AG09319 (cell line): ENCODE data around the gene PPAT.

Experiments
- DNase-seq: peaks from one replicate; pipeline ENCODE4 v3.0.0-alpha.2; 2010; ENCODE audit warnings: low read depth; ENCODE audit errors: extremely low read depth
- TF ChIP-seq, protein P1 (sequence below): IDR thresholded peaks from 2 replicates; pipeline ENCODE4 v1.5.1; 2011; ENCODE audit warnings: low read depth, mild to moderate bottlenecking, inconsistent platforms, low read length, moderate library complexity

The PPAT gene

DNA sequence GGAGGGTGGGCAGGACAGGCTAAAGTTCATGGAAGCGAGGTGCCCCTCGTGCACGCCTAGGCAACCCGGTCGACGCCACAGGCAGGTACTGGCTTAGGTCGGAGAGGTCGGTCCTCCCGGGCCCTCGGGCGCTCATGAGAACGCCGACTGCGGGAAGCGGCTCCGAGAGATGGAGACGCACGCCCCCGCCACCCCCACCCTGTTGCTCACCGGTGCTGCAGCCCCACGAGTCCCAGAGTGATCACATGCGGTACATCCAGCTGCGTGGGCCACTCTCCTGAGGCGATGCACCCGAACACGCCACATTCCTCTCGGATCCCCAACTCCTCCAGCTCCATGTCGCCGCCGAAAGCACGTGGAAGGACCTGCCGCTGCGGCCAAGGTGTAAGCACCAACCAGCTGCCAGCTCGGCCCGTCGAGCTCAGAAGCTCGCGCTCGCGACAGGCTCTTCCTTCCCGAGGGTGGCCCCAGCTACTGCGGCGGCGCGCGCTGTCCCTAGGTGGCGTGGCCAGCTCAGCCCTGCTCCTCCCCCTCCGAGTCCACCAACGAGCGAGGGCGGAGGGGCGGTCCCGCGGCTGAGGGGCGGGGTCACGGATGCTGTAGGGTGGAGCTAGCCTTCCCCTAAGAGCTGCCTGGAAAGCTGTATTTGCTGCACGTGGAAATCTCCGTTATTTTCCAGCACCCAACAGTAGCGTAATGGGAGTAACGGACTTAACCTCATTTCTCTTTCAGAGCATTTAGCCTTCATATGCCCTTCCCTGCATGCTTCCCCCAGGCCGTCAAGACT is at the start of gene PPAT:
Gene PPAT (minus strand): TSS at position 476 of the 787 bp plus-strand sequence. CDS start 138 bp downstream, at position 338.
- DNase-seq = peak; percentile 89

DNA sequence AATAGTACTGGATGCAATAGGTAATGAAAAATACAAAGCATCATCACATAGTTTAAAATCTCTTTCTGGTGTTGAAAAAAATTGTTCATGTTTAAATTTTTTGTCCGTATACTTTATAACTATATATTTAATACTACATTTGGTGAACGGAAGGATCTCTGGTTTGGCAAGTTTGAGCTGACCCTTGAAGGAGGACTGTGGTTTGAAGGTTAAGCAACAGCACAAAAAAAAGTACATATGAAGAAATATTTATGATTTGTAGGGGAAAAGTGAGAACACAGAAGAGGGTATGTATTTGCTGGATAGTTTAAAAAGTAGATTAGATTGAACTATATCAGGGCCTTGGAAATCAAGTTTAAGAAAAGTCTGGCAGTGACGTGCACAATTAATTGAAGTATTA is 45.3 kb upstream of the PPAT start:
- no peak for DNase-seq
- TF ChIP-seq, protein P1, sequence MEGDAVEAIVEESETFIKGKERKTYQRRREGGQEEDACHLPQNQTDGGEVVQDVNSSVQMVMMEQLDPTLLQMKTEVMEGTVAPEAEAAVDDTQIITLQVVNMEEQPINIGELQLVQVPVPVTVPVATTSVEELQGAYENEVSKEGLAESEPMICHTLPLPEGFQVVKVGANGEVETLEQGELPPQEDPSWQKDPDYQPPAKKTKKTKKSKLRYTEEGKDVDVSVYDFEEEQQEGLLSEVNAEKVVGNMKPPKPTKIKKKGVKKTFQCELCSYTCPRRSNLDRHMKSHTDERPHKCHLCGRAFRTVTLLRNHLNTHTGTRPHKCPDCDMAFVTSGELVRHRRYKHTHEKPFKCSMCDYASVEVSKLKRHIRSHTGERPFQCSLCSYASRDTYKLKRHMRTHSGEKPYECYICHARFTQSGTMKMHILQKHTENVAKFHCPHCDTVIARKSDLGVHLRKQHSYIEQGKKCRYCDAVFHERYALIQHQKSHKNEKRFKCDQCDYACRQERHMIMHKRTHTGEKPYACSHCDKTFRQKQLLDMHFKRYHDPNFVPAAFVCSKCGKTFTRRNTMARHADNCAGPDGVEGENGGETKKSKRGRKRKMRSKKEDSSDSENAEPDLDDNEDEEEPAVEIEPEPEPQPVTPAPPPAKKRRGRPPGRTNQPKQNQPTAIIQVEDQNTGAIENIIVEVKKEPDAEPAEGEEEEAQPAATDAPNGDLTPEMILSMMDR = no peak

More for the DNA sequence above, at the start of gene PPAT:
- TF ChIP-seq, protein P1 = peak; percentile 10; the same call in 1 of the 2 replicates

DNA sequence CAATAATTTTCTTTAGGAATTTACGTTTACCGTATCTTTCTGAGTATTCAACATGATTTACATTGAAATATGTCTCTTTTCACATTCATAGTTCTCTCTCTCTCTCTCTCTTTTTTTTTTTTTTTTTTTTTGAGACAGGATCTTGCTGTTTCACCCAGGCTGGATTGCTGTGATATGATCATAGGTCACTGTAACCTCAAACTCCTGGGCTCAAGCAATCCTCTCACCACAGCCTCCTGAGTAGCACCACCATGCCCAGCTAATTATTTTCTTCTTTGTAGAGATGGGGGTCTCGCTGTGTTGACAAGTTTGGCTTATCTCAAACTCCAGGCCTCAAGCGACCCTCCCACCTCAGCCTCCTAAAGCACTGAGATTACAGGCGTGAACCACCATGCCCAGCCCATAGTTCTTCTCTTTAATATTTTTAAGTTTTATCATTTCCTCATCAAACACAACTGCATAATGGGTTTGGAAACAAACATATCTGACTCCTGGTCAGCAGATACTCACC is 41.8 kb upstream of the PPAT start:
- no peak for DNase-seq
- TF ChIP-seq, protein P1 = no peak

DNA sequence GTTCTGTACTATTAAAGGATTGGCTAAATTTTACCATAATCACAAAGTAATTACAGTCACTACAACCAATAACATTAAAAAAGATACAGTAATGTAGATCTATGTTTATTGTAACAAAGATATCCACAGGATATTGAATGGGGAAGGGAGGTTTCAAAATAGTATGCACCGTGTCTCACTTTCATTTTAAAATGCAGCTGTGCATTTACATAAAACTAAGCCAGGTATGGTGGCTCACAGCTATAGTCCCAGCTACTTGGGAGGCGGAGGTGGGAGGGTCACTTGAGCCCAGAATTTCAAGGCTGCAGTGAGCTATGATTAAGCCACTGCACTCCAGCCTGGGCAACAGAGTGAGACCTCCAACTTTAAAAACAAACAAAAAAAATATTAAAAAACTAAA is 40.5 kb upstream of the PPAT start:
- no peak for DNase-seq
- TF ChIP-seq, protein P1 = no peak

DNA sequence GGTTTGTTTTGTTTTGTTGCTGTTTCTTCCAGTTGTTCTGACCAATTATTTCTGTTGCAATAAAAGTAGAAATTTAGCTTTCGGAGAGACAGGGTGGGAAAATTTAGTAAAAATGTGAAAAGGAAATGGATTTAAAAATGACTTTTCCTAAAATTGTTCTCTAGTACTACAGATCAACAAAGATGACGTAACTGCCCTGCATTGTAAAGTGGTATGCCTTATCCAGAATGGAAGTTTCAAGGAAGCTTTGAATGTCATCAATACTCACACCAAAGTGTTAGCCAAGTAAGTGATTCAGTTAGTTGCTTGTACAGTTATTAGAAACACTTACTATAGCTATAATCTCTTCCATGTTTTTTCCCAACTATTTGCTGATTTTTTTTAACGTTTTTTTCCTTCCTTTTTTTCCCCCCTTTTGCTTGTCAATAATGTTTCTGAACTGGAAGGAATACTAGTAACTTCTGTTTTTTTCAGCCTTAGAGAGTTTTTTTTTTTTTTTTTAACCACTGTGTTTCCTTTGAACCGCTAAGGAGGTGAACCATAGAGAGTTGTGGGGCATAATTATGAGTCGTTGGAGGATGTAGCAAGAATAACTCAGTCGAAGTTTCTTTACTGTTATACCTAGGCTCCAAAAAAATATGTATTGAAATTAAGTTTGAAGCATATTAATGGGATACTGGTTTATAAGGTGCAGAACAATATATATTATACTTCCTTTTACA is 34.2 kb upstream of the PPAT start:
- TF ChIP-seq, protein P1 = no peak
- no peak for DNase-seq

DNA sequence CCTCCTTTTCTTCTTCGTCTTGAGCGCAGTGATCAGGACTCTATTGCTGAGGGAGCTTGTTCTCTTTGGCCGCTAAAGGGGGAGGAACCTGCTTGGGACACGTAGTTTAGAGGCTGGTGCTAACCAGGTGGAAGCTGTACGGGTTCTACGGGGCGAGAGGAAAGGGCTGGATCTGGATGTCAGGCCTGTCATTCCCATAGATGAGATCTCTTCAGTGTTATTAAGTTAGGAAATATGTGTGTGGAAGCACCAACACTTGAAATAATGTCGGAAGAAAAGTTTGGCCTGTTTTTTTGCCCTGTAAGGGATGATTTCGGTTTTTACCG is 32.6 kb upstream of the PPAT start:
- TF ChIP-seq, protein P1 = no peak
- DNase-seq = no peak

DNA sequence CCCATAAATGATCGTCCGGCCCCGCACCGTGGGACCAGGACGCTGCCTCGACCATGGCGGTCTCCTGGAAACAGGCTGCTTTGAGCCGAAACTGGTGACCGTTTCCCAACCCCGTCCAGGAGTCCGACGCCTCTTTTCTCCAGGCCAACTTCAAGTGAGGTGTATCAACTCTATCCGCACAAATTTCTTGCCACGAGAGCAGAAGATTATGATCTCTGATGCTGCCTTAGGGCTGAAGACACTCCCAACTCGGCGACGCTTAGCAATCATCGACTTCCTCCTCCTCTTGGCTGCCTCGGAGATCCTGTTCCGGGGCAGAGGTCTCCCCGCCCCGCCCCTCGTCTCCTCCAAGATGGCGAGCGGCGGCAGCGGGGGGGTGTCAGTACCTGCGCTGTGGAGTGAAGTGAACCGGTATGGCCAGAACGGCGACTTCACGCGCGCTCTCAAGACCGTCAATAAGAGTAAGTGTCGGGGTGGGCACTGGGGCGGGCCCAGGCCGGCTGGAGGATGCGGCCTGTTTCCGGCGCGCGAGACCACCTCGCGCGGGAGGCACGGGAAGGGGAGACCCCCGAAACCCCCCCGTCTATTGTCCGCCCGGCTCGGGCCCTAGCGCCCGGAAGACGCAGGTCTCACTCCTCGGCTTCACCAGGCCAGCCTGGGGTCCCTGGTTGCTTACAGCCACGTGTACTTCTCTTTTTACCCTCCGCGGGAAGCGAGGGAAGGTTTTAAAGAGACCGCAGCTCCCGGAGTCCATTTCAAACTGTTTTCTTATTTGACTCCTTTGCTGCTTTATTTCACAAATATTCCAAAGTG is 32.1 kb upstream of the PPAT start, which contains the start of gene SRP72:
Gene SRP72 (plus strand): TSS at position 334 of the 813 bp plus-strand sequence. CDS start 19 bp downstream, at position 353.
- TF ChIP-seq, protein P1 = no peak
- peak; percentile 62 for DNase-seq
